DLD1 (cell line): ENCODE data around the gene SLC45A1.

ENCODE experiments used
- in situ Hi-C: cut with HindIII; loops from 2 replicates; pipeline ENCODE4 v1.10.0; 2017; ENCODE audit warnings: low sequenced_read_pairs

SLC45A1 gene

DNA sequence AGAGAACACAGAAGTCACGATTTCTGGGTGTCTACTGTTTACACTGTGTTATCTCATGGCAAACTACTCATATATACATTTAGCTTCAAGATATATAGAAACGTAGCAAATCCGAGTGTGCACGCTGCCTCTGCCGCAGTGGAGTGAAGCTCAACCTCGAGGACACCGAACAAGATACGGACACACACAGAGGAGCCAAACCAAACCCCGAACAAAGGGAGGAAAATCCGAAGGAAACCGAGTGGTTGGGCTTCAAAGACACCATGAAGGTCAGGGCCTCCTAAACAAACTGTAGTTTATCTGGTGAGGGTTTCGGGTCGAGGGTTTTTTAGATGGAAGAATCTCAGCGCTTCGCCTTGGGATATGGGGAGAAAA, 34.5 kb downstream of the SLC45A1 start:
- in situ Hi-C loops: no loop called here

DNA sequence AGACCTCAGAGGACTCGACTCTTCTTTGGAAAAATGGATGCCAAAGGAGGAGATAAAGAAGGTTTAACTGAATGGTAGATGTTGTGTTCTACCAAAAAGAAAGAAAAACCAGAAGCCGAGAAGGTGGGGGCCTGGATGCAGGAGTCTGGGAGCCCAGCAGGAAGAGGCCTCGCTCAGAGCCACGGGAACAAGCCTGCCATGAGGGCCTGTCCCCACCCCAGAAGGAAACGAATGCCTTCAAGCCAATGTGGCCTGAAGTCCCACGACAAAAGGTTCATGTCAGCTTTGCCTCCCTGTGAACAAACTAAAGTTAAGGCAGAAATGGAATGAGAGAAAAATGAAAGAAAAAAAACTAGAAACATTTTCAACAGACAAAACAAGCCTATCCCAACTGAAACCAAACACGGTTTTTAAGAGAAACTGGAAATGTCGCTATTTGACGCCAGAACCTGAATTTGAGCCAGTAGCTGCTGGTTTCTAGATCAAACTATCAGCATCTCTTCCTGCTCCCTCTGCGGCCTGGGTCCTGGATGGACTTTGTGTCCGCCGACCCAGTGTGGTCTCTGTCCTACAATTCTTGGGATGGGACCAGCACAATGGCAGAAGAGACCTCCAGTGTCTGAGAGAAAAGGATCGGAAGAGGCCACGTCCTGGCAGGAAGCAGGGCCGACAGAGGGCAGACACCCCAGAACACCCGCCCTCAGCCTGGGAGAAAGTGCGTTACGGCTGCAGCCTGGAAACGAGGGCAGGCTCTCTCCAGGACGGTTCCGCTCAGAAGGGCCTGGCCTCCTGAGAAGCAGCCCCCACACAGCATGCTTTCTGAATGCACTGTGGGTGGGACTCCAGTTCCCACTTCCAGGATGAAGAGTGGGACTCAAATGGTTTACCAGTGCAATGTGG, 35.2 kb downstream of the SLC45A1 start:
- in situ Hi-C loops: no loop called here

DNA sequence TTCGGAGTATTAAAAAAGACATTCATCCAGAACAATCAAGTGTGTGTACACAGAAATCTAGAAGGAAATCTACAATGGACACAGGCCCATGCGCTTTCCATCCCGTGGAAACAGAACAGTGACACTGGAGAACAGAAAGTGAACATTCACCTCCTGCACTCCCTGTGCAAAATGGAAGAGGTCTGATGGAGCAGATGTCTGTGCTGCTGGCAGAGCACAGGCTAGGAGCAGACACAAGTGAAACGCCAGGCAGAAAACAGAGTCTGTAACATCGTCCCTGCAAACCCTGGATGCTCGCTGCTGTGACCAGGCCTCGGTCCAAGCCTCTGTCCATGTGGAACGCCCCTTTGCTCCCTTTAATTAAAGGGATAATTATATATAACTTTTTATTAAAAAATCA, 36.1 kb downstream of the SLC45A1 start:
- in situ Hi-C loops: no loop called here

DNA sequence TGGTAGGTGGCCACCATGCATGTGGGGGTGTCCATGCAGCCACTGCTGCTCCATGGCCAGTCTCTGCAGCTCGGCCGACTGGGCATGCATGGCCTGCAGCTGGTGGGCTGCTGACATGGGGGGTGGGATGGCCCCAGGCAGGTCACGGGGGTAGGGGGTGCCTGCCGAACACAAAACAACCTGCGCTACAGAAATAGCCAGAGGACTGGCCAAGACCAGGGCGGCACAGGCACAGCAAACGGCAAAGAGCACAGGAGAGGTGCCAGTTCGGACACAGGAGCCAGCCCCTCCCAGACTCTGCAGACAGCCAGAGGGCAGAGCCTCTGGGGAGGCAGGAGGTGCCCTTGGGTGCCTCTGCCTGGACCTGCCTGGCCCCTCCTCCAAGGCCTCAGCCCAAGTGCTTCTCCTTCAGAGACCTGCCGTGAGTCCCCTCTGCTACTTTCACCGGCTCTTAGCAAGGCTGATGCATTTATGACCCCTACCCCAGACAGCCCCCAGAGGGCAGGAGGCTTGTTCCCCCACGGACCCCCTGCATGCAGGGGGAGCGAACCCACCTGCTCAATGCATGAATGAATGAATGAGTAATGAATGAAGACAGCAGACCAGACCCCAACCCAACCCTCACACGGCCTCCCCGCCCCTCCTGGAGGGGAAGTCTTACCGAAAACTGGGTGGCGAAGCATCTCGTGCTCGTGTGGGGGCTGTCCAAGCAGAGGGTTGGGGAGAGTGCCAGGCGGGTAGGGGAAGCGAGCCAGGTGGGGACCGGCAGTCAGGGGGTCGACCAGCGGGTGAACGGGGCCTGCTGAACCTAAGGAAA, 37.7 kb downstream of the SLC45A1 start:
- in situ Hi-C loops: no loop called here

DNA sequence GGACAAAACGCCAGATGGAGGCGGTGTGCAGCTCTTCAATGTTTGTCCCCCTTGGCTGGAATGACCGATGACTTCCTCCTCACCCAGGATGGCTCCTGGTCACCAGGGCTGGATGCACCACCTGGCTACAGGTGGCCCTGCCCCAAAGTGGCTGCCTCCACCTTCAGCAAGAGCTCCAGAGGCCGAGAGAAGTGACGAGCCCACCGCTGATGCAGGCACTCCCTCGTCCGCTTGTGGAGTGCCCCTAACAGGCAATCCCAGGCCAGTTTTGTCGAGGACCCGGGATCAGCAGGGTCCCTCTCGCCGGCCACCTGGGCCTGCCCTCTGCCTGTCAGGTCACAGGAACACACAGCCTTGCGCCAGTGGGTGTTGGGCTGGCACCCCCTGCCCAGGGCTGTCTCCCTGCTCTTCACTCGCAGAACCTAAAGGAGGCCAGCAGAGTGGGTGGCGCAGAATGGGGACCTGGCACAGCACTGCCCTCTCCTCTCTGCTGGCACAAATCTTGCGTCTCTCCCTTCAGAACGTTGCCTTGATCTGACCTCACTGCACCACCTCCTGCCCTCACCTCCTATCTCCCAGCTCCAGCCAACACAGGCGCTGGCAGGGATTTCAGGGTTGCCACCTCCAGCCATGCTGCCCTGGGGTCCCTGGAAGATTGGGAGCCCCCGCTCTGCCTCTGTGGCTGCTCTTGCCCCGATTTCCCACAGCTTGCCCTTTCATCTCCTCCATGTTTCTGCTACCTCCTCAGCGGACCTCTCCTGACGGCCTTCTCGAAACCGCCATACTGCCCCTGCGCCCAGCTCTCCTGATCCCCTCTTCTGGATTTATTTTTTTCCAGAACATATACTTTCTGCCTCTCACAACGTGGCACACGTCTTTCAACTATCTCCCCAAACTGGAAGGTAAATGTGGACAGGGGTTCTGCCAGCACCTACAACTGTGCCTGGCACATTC, 38.6 kb downstream of the SLC45A1 start:
- in situ Hi-C loops: no loop called here

DNA sequence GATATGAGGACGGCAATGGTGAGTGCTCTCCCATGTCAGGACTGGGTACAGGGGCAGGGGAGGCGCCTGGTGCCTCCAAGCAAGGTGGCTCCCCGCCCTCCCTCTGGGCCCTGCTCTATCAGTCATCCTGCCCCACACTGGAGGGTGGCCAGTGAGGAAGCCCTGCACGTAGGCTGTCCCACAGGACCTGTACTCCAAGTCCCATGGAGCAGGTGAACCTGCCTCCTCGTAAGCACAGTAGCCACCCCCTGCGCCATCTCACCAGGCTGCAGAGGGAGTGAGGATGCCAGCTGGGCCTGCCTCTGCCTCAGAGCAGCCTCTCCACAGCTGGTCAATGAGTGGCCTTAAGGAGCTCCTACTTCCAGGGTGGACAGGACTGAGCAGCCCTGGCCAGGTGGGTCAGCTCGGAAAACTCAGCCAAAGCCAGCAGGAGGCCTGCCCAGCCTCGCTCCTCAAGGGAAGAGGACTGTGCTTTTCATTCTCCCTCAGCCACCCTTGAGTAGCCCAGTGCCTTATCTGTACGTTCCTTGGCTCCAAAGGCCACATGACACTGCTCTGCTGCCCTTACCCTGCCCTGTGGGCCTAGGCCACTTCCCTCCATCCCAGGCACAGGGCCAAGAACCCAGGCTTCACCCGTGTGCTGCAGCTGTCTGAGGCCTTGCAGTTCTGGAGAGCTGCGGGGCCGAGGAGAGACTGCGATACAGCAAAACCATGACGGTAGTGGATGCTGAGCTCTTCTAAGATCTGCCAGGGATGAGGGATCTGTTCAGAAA, 39.6 kb downstream of the SLC45A1 start:
- in situ Hi-C loops: no loop called here

DNA sequence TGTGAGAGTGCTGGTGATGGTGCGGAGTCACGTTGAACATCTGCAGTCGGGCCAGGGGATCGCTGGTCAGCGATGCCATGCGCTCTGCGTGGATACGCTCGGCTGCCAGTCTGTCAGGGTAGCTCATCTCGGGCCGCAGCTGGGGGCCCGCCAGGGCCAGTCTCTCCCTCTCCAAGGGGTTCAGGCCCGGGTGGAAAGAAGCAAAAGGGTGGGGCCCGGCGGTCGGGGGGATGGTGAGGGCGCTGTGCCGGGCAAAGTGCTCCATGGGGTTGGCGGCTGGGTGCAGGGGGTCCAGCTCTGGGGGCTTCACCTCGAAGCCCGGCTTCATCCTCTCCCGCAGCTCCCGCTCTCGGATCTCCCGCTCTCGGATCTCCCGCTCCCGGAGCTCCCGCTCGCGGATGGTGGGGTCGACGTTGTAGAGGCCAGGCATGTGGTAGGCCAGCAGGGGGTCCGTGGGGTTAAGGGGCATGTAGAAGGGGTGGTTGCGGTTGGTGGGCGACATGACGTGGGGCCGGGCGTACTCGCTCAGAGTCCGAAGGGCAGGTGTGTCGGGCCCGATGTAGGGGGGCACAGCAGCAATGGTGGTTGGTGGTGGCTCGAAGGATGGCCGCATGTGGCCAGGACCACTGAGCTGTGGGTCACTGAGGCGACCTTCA, 40.5 kb downstream of the SLC45A1 start:
- in situ Hi-C loops: no loop called here

DNA sequence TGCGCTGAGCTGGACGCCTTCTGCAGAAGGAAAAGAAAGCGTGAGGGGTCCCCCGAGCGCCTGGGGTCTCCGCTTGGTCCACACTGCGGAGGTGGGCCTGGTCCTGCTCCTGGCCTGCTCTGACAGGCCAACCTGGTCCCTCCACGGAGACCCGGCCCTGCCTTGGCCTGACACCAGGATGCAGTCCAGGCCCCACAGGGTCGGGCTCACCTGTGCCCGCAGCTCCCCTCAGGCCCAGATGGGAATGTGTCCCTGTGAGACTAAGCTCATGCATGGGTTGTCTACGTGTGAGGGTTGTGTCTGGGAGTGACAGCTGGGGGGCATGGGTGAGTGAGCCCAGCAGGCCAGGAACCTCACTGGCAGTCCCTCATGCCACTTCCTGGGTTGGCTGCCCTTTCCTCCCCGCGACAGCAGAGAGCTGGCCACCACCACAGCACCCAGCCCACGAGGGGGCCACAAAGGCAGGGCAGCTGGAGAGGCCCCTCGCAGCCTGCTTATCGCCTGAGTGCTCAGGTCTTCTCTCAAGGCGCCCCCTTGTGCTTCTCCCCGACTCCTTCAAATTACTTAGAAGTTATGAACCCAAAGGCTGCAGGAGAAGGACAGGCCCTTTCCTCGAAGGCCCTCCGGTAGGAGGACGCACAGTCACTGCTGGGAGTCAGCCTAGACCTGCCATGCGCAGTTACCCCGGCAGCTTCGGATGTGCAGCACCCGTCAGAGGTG, 41.1 kb downstream of the SLC45A1 start:
- in situ Hi-C loops: no loop called here

DNA sequence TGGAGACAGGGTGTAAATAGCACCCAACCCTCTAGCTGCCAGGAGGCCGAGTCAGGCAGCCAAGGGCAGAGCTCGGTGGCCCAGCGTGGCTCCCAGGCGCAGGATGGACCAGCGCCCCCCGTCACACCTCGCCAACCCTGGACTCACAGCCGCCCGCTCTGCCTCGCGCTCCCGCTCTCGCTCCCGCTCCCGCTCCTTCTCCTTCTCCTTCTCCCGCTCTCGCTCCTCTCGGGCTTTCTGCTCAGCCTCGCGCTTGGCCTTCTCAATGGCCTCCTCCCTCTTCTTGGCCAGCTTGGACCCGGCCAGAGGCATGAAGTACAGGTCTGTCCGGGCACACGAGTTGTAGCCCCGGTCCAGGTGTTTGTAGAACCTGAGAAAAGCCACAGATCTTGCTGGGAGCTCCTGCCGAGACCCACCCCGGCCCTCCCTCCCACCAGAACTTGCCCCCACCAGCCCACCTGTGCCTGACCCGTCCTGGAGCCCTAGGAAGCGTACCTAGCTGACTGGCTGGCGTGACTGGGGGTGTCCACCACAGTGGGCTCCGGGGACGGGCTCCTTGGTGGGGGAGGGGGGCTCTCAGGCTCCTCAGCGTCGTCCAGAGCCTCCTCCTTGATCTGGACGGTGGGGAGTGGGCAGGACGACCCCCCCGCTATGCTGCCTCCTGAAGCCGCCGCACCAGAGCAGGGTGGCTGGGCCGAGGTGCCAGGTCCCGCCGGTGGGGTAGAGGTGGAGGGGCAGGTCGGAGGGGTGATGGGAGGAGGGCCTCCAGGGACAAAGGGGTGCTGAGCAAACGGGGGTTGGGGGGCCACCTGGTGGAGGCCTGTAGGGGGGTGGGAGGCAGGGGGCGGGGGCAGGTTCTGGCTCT, 41.9 kb downstream of the SLC45A1 start:
- in situ Hi-C loops: no loop called here

DNA sequence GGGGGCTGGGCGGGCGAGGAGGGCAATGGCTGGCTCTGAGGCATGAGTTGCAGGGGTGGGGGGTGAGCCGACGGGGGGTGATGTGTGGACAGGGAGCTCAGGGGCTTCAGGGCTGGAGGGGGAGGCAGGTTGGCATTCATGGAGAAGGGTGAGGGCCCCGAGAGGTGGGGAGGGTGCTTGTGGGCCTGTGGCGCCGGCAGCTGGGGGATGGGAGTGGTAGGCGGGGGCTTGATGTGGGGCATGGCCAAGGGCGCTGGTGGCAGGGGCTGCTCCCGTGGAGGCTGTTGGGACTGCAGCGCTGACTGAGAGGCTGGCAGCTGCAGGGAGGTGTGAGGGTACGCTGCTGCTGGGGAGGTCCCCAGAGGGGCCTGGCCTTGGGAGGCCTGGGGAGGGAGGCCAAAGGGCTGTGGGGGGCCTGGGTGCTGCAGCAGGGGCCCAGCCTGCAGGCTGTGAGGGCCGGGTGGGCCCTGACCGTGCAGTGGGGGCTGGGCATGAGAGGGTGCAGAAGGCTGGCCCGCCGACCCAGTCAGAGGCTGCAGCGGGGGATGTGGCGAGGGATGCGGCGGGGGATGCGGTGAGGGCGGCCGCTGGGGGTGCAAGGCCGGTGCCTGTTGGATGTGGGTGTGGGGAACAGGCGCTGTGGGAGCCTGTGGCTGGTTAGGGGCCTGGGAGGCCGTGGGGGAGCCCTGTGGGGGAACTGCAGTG, 42.7 kb downstream of the SLC45A1 start:
- in situ Hi-C loops: no loop called here

DNA sequence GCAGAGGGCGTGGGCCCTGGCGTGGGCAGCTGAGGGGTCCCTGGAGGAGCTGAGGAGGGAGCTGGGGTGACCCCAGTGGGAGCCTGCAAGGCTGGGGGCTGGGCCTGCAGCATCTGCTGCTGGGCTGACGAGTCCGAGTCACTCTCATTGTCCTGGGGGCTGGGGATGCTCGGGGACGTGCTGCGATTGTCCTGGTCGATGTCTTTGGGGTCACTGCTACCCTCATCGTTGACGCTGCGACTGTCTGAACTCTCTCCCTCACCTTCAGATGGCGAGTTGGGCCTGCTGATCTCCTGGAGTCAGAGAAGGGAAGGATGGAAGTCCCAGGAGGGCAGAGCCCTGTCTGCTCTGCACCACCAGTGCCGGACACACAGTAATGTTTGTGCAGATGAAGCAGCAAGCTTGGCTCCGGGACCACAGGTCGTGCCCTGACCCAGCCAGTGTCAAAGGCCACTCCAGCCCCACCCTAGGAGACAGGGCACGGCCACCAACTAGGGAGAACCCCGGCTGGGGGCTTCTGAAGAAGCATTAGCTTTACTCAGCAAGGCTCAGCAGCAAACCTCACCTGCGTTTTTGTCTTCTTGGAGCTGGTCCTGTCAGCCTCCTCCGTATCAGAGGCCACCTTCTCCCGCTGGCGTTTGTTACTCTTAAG, 43.4 kb downstream of the SLC45A1 start:
- in situ Hi-C loops: no loop called here

DNA sequence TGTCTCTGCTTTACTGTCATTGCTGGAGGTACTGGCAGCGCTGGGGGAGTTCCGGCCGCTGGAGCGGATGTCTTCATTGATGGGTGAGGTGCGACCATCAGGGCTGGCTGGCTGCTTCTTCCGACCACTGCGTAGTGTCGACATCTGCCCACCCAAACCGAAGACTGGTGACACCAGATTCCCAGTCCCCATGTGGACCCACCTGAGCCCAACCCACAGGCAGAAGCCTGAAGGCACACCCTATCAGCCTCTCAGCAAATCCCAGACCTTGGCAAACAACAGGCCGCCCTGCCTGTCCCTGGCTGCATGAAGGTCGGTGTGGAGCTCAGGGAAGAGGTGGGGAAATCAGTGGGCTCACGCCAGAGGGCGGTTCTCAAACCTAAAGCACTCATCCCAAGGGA, 44.8 kb downstream of the SLC45A1 start:
- in situ Hi-C loops: no loop called here

DNA sequence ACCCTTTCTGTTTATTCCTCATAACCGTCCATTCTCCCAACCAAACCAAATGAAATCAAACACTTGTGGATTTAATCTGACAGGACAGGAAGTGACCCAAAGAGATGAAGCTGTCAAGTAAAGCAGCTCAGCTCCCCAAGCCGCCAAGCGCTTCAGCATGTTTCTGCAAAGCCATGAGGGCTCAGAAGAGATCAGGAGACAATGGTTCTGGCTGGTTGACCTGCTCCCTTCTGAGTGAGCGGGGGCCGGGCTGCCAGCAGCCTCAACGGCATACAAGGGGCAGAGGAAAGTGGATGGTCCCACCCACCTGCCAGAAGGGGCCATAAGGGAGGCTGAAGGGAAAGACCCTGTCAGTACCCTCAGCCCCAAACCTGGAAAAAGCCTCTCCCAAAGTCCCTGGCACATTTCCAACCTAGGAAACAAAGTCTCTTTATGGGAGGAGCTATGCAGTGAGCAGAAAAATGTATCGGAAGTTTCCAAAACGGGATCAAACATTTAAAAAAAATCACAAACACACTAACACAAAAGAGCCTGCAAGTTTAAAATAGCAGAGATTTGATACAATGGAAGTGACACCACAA, 45.4 kb downstream of the SLC45A1 start:
- in situ Hi-C loops: no loop called here

DNA sequence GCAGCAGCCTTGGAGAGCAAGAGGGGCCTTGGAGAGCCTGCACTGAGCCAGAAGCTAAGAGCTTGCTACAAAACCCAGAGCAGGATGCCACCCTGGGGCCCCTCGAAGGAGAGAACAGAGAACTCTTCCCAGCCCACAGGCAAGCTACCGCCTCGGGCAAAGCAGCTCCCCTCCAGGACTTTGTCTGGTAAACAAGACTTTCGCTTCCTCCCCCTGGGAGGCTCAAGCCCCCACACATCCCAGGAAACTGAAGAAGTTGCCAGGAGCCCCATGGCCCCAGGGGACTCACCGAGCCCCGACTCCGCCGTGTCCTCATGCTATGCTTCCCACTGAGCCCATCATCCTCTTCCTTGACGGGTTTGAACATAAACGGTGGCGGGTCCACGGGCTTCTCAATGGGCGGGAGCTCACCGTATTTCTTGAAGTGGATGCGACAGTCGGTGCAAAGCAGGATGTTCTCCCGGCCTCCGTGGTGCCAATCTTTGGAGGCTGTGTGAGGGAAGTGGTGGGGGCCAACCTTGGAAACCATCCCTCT, 45.9 kb downstream of the SLC45A1 start:
- in situ Hi-C loops: no loop called here

DNA sequence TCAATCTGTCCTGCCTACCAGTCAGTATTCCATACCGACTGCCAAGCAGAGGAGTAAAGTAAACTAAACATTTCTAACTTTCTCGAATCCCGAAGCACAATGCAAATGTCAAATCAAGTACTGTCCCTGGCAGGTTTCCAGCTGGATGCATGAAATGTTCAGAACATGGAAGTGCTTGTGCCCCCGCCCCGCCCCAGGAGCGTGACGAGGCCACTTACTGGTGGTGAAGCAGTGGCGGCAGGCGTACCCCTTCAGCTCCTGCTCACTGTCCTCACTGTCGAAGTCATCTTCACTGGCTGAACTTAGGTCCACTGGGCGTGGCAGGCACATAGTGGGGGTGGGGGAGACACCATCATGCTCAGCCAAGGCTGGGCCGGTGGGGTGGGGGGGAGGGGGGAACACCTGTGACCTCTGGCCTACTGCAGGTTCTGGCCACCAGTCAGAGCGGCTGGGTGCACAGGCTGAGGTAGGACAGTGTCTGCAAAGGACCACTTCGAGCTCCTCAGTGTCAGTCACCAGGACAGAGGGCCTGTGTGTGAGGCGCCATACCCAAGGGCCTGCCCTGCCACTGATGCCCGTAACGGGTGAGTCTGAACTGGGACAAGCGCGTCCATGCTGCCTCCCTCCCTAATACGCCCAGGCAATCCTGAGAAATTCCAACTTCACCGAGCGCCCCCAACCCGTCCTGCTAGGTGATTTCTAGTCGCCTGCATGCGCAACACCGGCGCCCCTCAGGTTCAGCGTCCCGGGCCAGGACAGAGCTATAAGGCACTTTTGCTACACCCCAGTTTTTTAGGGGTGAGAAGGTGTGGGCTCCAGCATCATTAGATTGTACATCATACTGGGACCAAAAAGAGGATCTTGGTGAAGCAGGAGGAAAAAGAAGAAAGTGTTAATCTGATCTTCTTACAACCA, 46.9 kb downstream of the SLC45A1 start:
- in situ Hi-C loops: no loop called here
